HepG2 (cell line): Measurements from ENCODE around the gene METAP1. TPM values are rescaled to one million over a fixed set of nuclear protein-coding genes. Genes with fewer than 3 reads are reported as not detected.

Experiments used
- ATAC-seq: fragments of 200-7000 bp; cut with Tn5 transposase; 3 replicates; pipeline ENCODE4 v1.9.1; 2020; ENCODE audit warnings: mild to moderate bottlenecking, moderate library complexity
- BruUV-seq: library from RNA; stranded (reverse); fragments of 400-500 nt; replicated peaks from 2 replicates; lab custom pipeline; 2021; lab: Mats Ljungman, UMichigan
- CTCF ChIA-PET: fragments of 300-600 bp; formaldehyde crosslinking; extraction: SDS; loops from one replicate; lab custom pipeline; 2021; ENCODE audit warnings: low total read pairs, inconsistent platforms, low intra/inter-chr PET ratio; lab: Yijun Ruan, JAX
- POLR2A ChIA-PET: fragments of 350-600 bp; sonication (Branson Sonifier 250); formaldehyde crosslinking; loops from one replicate; lab custom pipeline; 2020; ENCODE audit warnings: antibody characterized with exemption, inconsistent platforms; lab: Yijun Ruan, JAX
- DNase-seq: peaks from one replicate; pipeline ENCODE4 v3.0.0-alpha.2; 2015; ENCODE audit warnings: low spot score
- FAIRE-seq: peaks from 3 replicates; lab custom pipeline; 2011; peaks lifted over from hg19 to GRCh38; lab: Jason Lieb, UNC
- H2AFZ ChIP-seq: one replicate; pipeline ENCODE4 v1.6.1; 2011; ENCODE audit warnings: low read length, inconsistent platforms
- H3K27ac ChIP-seq: fragments of 300-600 bp; 3 replicates; pipeline ENCODE4 v1.8.0; 2011; ENCODE audit warnings: mixed run types, mild to moderate bottlenecking, mixed read lengths, low read length, inconsistent platforms; ENCODE audit not compliant: insufficient read depth; ENCODE audit errors: extremely low read length
- H3K27me3 ChIP-seq, 2 experiments: fragments of 200-600 bp in 1 of 2; 2 replicates in 1 of 2; 3 replicates in 1 of 2; pipeline versions ENCODE4 v1.6.0 to v1.8.0; 2011; ENCODE audit warnings: low read length in 2 of 2, mild to moderate bottlenecking in 2 of 2, moderate library complexity in 2 of 2, inconsistent platforms in 1 of 2; ENCODE audit not compliant: insufficient read depth in 2 of 2, control insufficient read depth in 1 of 2
- H3K36me3 ChIP-seq, 2 experiments: fragments of 200-600 bp in 1 of 2; replicated peaks in 1 of 2; 2 replicates in 1 of 2; 3 replicates in 1 of 2; pipeline versions ENCODE4 v1.5.1 to v1.8.0; 2011; ENCODE audit warnings: low read length in 2 of 2, inconsistent platforms in 1 of 2; ENCODE audit not compliant: insufficient read depth in 2 of 2, control insufficient read depth in 1 of 2
- H3K4me1 ChIP-seq: 2 replicates; pipeline ENCODE4 v1.5.1; 2012; ENCODE audit warnings: low read length, inconsistent platforms; ENCODE audit not compliant: insufficient read depth
- H3K4me2 ChIP-seq: 2 replicates; pipeline ENCODE4 v1.6.0; 2011; ENCODE audit warnings: low read depth, low read length, inconsistent platforms
- H3K4me3 ChIP-seq, 3 experiments: fragments of 200-600 bp in 1 of 3; sonication (generic), shearing (Covaris generic) in 1 of 3; replicated peaks in 1 of 3; 2 replicates each; pipeline ENCODE4 v1.5.1; 2011 to 2016; ENCODE audit warnings: low read length in 3 of 3, inconsistent platforms in 2 of 3, low read depth in 2 of 3, mild to moderate bottlenecking in 2 of 3, control low read depth in 1 of 3, mixed read lengths in 1 of 3; ENCODE audit not compliant: insufficient read depth in 1 of 3
- H3K79me2 ChIP-seq: one replicate; pipeline ENCODE4 v1.6.1; 2011; ENCODE audit warnings: low read length, inconsistent platforms; ENCODE audit not compliant: insufficient read depth
- H3K9ac ChIP-seq: 2 replicates; pipeline ENCODE4 v1.6.0; 2011; ENCODE audit warnings: mild to moderate bottlenecking, low read depth, low read length, inconsistent platforms; ENCODE audit not compliant: insufficient read depth
- H3K9me3 ChIP-seq: 2 replicates; pipeline ENCODE4 v1.5.1; 2012; ENCODE audit warnings: mild to moderate bottlenecking, low read length
- H4K20me1 ChIP-seq: 2 replicates; pipeline ENCODE4 v1.6.0; 2011; ENCODE audit warnings: inconsistent platforms, mild to moderate bottlenecking, low read length, moderate library complexity; ENCODE audit not compliant: insufficient read depth
- BCL6 ChIP-seq: IDR thresholded peaks from 2 replicates; pipeline ENCODE4 v1.6.1; 2016; ENCODE audit warnings: missing genetic modification reagents, missing compliant biosample characterization
- CERS6 ChIP-seq: sonication (generic); formaldehyde crosslinking; IDR thresholded peaks from 2 replicates; pipeline ENCODE4 v1.5.0; 2020; ENCODE audit warnings: missing genetic modification reagents
- CHD4 ChIP-seq: fragments of 200-600 bp; sonication (generic); IDR thresholded peaks from 2 replicates; pipeline ENCODE4 v1.7.0; 2017; ENCODE audit warnings: mild to moderate bottlenecking, low read length, borderline replicate concordance
- DZIP1 ChIP-seq: sonication (generic); formaldehyde crosslinking; IDR thresholded peaks from 2 replicates; pipeline ENCODE4 v1.5.0; 2020; ENCODE audit warnings: mild to moderate bottlenecking, missing genetic modification reagents
- SIN3A ChIP-seq: IDR thresholded peaks from 2 replicates; pipeline ENCODE4 v1.6.1; 2011; ENCODE audit warnings: low read depth, mild to moderate bottlenecking, control low read depth, low read length, borderline replicate concordance
- TP53 ChIP-seq: sonication (generic); formaldehyde crosslinking; conservative IDR thresholded peaks from 2 replicates; pipeline ENCODE4 v1.4.0; 2020; ENCODE audit warnings: missing genetic modification reagents
- ZNF512B ChIP-seq: sonication (generic); formaldehyde crosslinking; IDR thresholded peaks from 2 replicates; pipeline ENCODE4 v1.5.1; 2020; ENCODE audit warnings: missing genetic modification reagents, mild to moderate bottlenecking, borderline replicate concordance
- ZNF710 ChIP-seq: sonication (generic); formaldehyde crosslinking; IDR thresholded peaks from 2 replicates; pipeline ENCODE4 v1.5.0; 2020; ENCODE audit warnings: mild to moderate bottlenecking, missing genetic modification reagents, borderline replicate concordance
- WGBS: methylation state at CpG from one replicate; pipeline ENCODE4 v1.1.6; 2017; ENCODE audit warnings: low lambda C conversion rate; 5-methylcytosine and 5-hydroxymethylcytosine counted together
- in situ Hi-C: cut with HindIII; loops from 2 replicates; pipeline ENCODE4 v1.10.0; 2017; ENCODE audit warnings: low pct_unique_long_range_greater_than_20kb; ENCODE audit not compliant: extremely low pct_ligation_motif_present
- intact Hi-C: fragments of 100-400 bp; cut with micrococcal nuclease; formaldehyde crosslinking; loops from one replicate; pipeline ENCODE4 v1.10.0; 2022; ENCODE audit not compliant: unreplicated experiment
- polyA plus RNA-seq, 8 experiments: library from polyadenylated mRNA; depleted of rRNA in 3 of 8; stranded (reverse) in 7 of 8; unstranded in 1 of 8; fragments of >200 nt; fragmentation: Illumina TruSeq in 4 of 8; extraction: Trizol in 4 of 8; gene quantifications; 2 replicates each; pipeline versions ENCODE4 v1.2.1 to v1.2.3, GENCODE V29; 2011 to 2016; ENCODE audit warnings: low read depth in 4 of 8, missing spikeins in 1 of 8, mixed read lengths in 1 of 8; ENCODE audit not compliant: insufficient read depth in 1 of 8
- total RNA-seq, 5 experiments: library from RNA; depleted of rRNA; stranded (reverse); fragments of >200 nt; fragmentation: Illumina TruSeq; extraction: Trizol; gene quantifications; 2 replicates each; pipeline ENCODE4 v1.2.3, GENCODE V29; 2016; ENCODE audit warnings: low read depth in 1 of 5

Gene METAP1
- total and polyA plus RNA-seq, 2 of the 13 experiments (the other 11 are each of a cell fraction or from before 2014, with no cell fraction given), result 44.9 to 53.5 TPM

GRCh38 chr4:99029018-99029735 lies 33.7 kb downstream of the METAP1 start:
- Histone ChIP-seq H3K9ac (no peak overlapping the region), H3K4me3 (no peak overlapping the region), H2AFZ (no peak overlapping the region), H3K27ac (no peak overlapping the region), H3K4me1 (peaks cover 76% of the 10 kb centered on the region)
- ATAC-seq, result no peak
- BruUV-seq, result no TSS peak
- TF ChIP-seq SIN3A (no peak), CHD4 (no peak), ZNF512B (CRISPR knock-in tag) (no peak), ZNF710 (CRISPR knock-in tag) (no peak), BCL6 (no peak), CERS6 (CRISPR knock-in tag) (no peak), TP53 (CRISPR knock-in tag) (no peak), DZIP1 (CRISPR knock-in tag) (no peak)
- TF ChIP-seq, all 625 proteins: peak for 0
- DNase-seq, result no peak
- Histone ChIP-seq H3K79me2 (peaks cover 85% of the 10 kb centered on the region), H3K36me3 (peaks cover 2 to 14% of the 10 kb centered on the region in 2 experiments; a peak in 4 of 5 replicates), H3K9me3 (no peaks in the 10 kb centered on the region), H3K4me2 (no peak overlapping the region), H3K27me3 (no peaks in the 10 kb centered on the region), H4K20me1 (peaks cover 7% of the 10 kb centered on the region)
- WGBS, result 50% methylated on average over 1 of the region's 1 CpG
- ChIA-PET POLR2A (interaction anchor here (1.0 kb wide), 1 partner anchor 34 kb away, joined by 4 read pairs; the partner anchor contains the start of gene METAP1), CTCF (no interaction called here)
- FAIRE-seq, result no peak
- intact Hi-C loops (no loop called here), in situ Hi-C loops (no loop called here)
